PC-3 (cell line): ENCODE data around the gene COX10. TPM values are rescaled to one million over a fixed set of nuclear protein-coding genes. Genes with fewer than 3 reads are reported as not detected.

ENCODE experiments used
- ATAC-seq: fragments of 200-7000 bp; cut with Tn5 transposase; 2 replicates; pipeline ENCODE4 v1.9.1; 2020; ENCODE audit warnings: mild to moderate bottlenecking, moderate library complexity
- BruUV-seq: library from RNA; stranded (reverse); fragments of 400-500 nt; replicated peaks from 2 replicates; lab custom pipeline; 2021; lab: Mats Ljungman, UMichigan
- CTCF ChIA-PET: fragments of 300-600 bp; sonication (Branson Sonifier 250); formaldehyde crosslinking; loops from one replicate; lab custom pipeline; 2022; ENCODE audit warnings: antibody characterized with exemption; lab: Charles Lee
- POLR2A ChIA-PET: fragments of 300-600 bp; sonication (Branson Sonifier 250); formaldehyde crosslinking; loops from one replicate; lab custom pipeline; 2022; ENCODE audit warnings: antibody characterized with exemption; ENCODE audit not compliant: unreplicated experiment; lab: Charles Lee
- DNase-seq: peaks from one replicate; pipeline ENCODE4 v3.0.0-alpha.2; 2015
- H2AFZ ChIP-seq: fragments of 300-600 bp; sonication (generic); 2 replicates; pipeline ENCODE4 v1.6.0; 2016; ENCODE audit warnings: antibody characterized with exemption, low read length
- H3F3A ChIP-seq: fragments of 300-600 bp; sonication (generic); one replicate; pipeline ENCODE4 v1.6.0; 2017; ENCODE audit warnings: antibody characterized with exemption, low read length, control low read depth, mild to moderate bottlenecking; ENCODE audit not compliant: unreplicated experiment
- H3K27ac ChIP-seq: fragments of 300-600 bp; sonication (generic); 2 replicates; pipeline ENCODE4 v1.5.1; 2016; ENCODE audit warnings: mild to moderate bottlenecking, low read length
- H3K27me3 ChIP-seq: fragments of 300-600 bp; sonication (generic); 2 replicates; pipeline ENCODE4 v1.6.1; 2016; ENCODE audit warnings: low read length, mixed read lengths
- H3K36me3 ChIP-seq: fragments of 300-600 bp; sonication (generic); 2 replicates; pipeline ENCODE4 v1.6.1; 2016; ENCODE audit warnings: low read depth, mixed run types, low read length, mixed read lengths
- H3K4me1 ChIP-seq: fragments of 300-600 bp; sonication (generic); 2 replicates; pipeline ENCODE4 v1.5.1; 2016; ENCODE audit warnings: low read length; ENCODE audit not compliant: insufficient read depth
- H3K4me2 ChIP-seq: fragments of 300-600 bp; sonication (generic); 2 replicates; pipeline ENCODE4 v1.6.0; 2016; ENCODE audit warnings: low read length
- H3K4me3 ChIP-seq: fragments of 300-600 bp; sonication (generic); 2 replicates; pipeline ENCODE4 v1.5.1; 2016; ENCODE audit warnings: mild to moderate bottlenecking, low read length, mixed read lengths
- H3K79me2 ChIP-seq: fragments of 300-600 bp; sonication (generic); 2 replicates; pipeline ENCODE4 v1.6.1; 2017; ENCODE audit warnings: low read length, mixed read lengths
- H3K9ac ChIP-seq: fragments of 300-600 bp; sonication (generic); 2 replicates; pipeline ENCODE4 v1.6.0; 2016; ENCODE audit warnings: mild to moderate bottlenecking, low read length
- H3K9me2 ChIP-seq: fragments of 300-600 bp; sonication (generic); replicated peaks from 2 replicates; pipeline ENCODE4 v1.6.1; 2016; ENCODE audit warnings: mixed run types, low read length, mixed read lengths
- H3K9me3 ChIP-seq: fragments of 300-600 bp; sonication (generic); 2 replicates; pipeline ENCODE4 v1.6.1; 2016; ENCODE audit warnings: low read length, mixed read lengths
- H4K20me1 ChIP-seq: fragments of 300-600 bp; sonication (generic); 2 replicates; pipeline ENCODE4 v1.6.1; 2016; ENCODE audit warnings: low read length, mixed read lengths
- CTCF ChIP-seq: fragments of 300-600 bp; sonication (generic); conservative IDR thresholded peaks from 2 replicates; pipeline ENCODE4 v1.5.1; 2017; ENCODE audit warnings: antibody characterized with exemption, low read depth, mild to moderate bottlenecking, low read length
- EZH2 ChIP-seq: fragments of 300-600 bp; sonication (generic); IDR thresholded peaks from one replicate; pipeline ENCODE4 v1.6.1; 2017; ENCODE audit warnings: antibody characterized with exemption, mild to moderate bottlenecking, low read length; ENCODE audit not compliant: unreplicated experiment
- EZH2phosphoT487 ChIP-seq: fragments of 300-600 bp; sonication (generic); IDR thresholded peaks from 2 replicates; pipeline ENCODE4 v1.6.1; 2018; ENCODE audit warnings: mild to moderate bottlenecking, antibody characterized with exemption, low read length, borderline replicate concordance
- intact Hi-C: fragments of 100-400 bp; cut with micrococcal nuclease; formaldehyde crosslinking; loops from 2 replicates; pipeline ENCODE4 v1.9.0; 2023
- total RNA-seq: library from RNA; depleted of rRNA; stranded (reverse); fragments of >200 nt; gene quantifications from 2 replicates; pipeline ENCODE4 v1.2.3, GENCODE V29; 2014

Gene COX10
- total RNA-seq, 1 experiment from 2014 or later = 34.7 TPM

GRCh38 chr17:14158707-14159106, 89.4 kb downstream of the COX10 start:
- H3K9me2 ChIP-seq = no peaks in the 10 kb centered on the region
- ChIA-PET POLR2A (no interaction called here), CTCF (no interaction called here)
- peaks cover 6% of the 10 kb centered on the region; the same call in 1 of the 2 replicates for H3K36me3 ChIP-seq
- H3K27ac ChIP-seq = no peak overlapping the region
- no TSS peak for BruUV-seq
- H3F3A ChIP-seq = no peaks in the 10 kb centered on the region
- peaks cover 4% of the 10 kb centered on the region; the same call in 1 of the 2 replicates for H3K4me1 ChIP-seq
- ATAC-seq = no peak
- no peaks in the 10 kb centered on the region for H3K79me2 ChIP-seq
- no peak overlapping the region for H3K4me2 ChIP-seq
- no peaks in the 10 kb centered on the region for H3K27me3 ChIP-seq
- no peaks in the 10 kb centered on the region for H3K9me3 ChIP-seq
- no peaks in the 10 kb centered on the region; the same call in 1 of the 2 replicates for H4K20me1 ChIP-seq
- DNase-seq = no peak
- H2AFZ ChIP-seq = no peak overlapping the region
- intact Hi-C loops = no loop called here
- no peak overlapping the region for H3K4me3 ChIP-seq
- TF ChIP-seq EZH2 (no peak), EZH2phosphoT487 (no peak), CTCF (no peak)
- no peak overlapping the region for H3K9ac ChIP-seq

GRCh38 chr17:14161419-14161818, 92.1 kb downstream of the COX10 start:
- CTCF ChIA-PET = no interaction called here
- no TSS peak for BruUV-seq

More at GRCh38 chr17:14161419-14161818, 92.1 kb downstream of the COX10 start:
- no peak for DNase-seq
- H3K79me2 ChIP-seq = no peaks in the 10 kb centered on the region
- no peak overlapping the region for H2AFZ ChIP-seq
- no peaks in the 10 kb centered on the region for H3K9me3 ChIP-seq
- H3K9me2 ChIP-seq = no peaks in the 10 kb centered on the region
- intact Hi-C loops = no loop called here
- no peaks in the 10 kb centered on the region; the same call in 1 of the 2 replicates for H4K20me1 ChIP-seq
- POLR2A ChIA-PET = no interaction called here
- H3K9ac ChIP-seq = no peak overlapping the region
- peaks cover 4% of the 10 kb centered on the region; the same call in 1 of the 2 replicates for H3K4me1 ChIP-seq
- H3K27me3 ChIP-seq = no peaks in the 10 kb centered on the region
- no peak overlapping the region for H3K4me3 ChIP-seq
- TF ChIP-seq EZH2phosphoT487 (no peak), EZH2 (no peak), CTCF (no peak)
- no peak overlapping the region for H3K27ac ChIP-seq
- peaks cover 2% of the 10 kb centered on the region; the same call in 1 of the 2 replicates for H3K36me3 ChIP-seq
- no peak for ATAC-seq
- no peak overlapping the region for H3K4me2 ChIP-seq
- no peaks in the 10 kb centered on the region for H3F3A ChIP-seq
